Measurements from ENCODE around the gene SPIRE2. TPM values are rescaled to one million over a fixed set of nuclear protein-coding genes. Genes with fewer than 3 reads are reported as not detected.

Gene SPIRE2
- total and polyA plus RNA-seq, 9 of the 15 experiments (the other 6 are each of a cell fraction or from before 2014, with no cell fraction given), result 0.70 to 7.5 (median 4.6) TPM

GRCh38 chr16:89828199-89828869 is at the start of gene SPIRE2 (continued):
- TF ChIP-seq REST (IDR thresholded peaks at IDR 0.05; ENCODE audit: borderline replicate concordance), result peak; percentile 99
- peak; percentile 99 for TF ChIP-seq REST (CRISPR knock-in tag; IDR thresholded peaks at IDR 0.05; ENCODE audit: low read depth)
- no peak for TF ChIP-seq ELF1 (tag; IDR thresholded peaks at IDR 0.05)
- peak; percentile 51; the same call in 1 of the 2 replicates for TF ChIP-seq PHF8 (IDR thresholded peaks at IDR 0.05; ENCODE audit: borderline replicate concordance, low read length)
- TF ChIP-seq CREB1 (IDR thresholded peaks at IDR 0.05), result peak; percentile 53; the same call in 1 of the 2 replicates
- TF ChIP-seq CREB1 (CRISPR knock-in tag; IDR thresholded peaks at IDR 0.05), result no peak; the same call in none of the 2 replicates
- peak; percentile 91 for TF ChIP-seq GATAD2B (IDR thresholded peaks at IDR 0.05; ENCODE audit: borderline replicate concordance)
- TF ChIP-seq NONO (IDR thresholded peaks at IDR 0.05; ENCODE audit: low read depth in 2 of 2, low read length in 1 of 2), result peak in 1 of 2 experiments; percentile 91; a peak in 2 of 4 replicates
- TF ChIP-seq CREM (IDR thresholded peaks at IDR 0.05; ENCODE audit: low read depth), result peak; percentile 70; the same call in 1 of the 2 replicates
- TF ChIP-seq RB1 (IDR thresholded peaks at IDR 0.05; ENCODE audit: low read depth), result peak; percentile 98
- TF ChIP-seq STAG1 (CRISPR knock-in tag; IDR thresholded peaks at IDR 0.05; ENCODE audit: borderline replicate concordance), result peak; percentile 12; the same call in 1 of the 2 replicates
- peak; percentile 43; the same call in 1 of the 2 replicates for TF ChIP-seq BHLHE40 (IDR thresholded peaks at IDR 0.05; ENCODE audit: low read length)
- TF ChIP-seq EP300 (IDR thresholded peaks at IDR 0.05; ENCODE audit: low read length), result no peak
- TF ChIP-seq SAP30 (IDR thresholded peaks at IDR 0.05; ENCODE audit: borderline replicate concordance, insufficient read depth, low read depth, low read length, poor library complexity, severe bottlenecking), result peak; percentile 91
- TF ChIP-seq HDAC1 (IDR thresholded peaks at IDR 0.05), result 0 out of 4 replicates have a peak, but pooled peaks of 1 of the 2 experiments have one; percentile 12
- 0 out of 2 replicates have a peak, but pooled peaks have one; percentile 16 for TF ChIP-seq ZFX (CRISPR knock-in tag; IDR thresholded peaks at IDR 0.05)
- TF ChIP-seq ZNF24 (IDR thresholded peaks at IDR 0.05), result peak; percentile 55; the same call in 1 of the 2 replicates
- peak; percentile 55; the same call in 1 of the 2 replicates for TF ChIP-seq FOXP1 (CRISPR knock-in tag; IDR thresholded peaks at IDR 0.05)
- peak; percentile 61 for TF ChIP-seq TFAP4 (CRISPR knock-in tag; IDR thresholded peaks at IDR 0.05; ENCODE audit: borderline replicate concordance)
- no peak for TF ChIP-seq RHOXF2B (CRISPR knock-in tag; conservative IDR thresholded peaks at IDR 0.05)
- TF ChIP-seq ZNF785 (CRISPR knock-in tag; IDR thresholded peaks at IDR 0.05), result no peak

Measured in K562 (cell line).